HepG2 (cell line): Measurements from ENCODE around the gene GLTPD2. TPM values are rescaled to one million over a fixed set of nuclear protein-coding genes. Genes with fewer than 3 reads are reported as not detected.
A peak's percentile ranks its signal among the peaks of the same experiment; 100 is the strongest.

ENCODE experiments used
- ARID2 ChIP-seq: sonication (generic); formaldehyde crosslinking; IDR thresholded peaks from 2 replicates; pipeline ENCODE4 v1.8.1; 2022; ENCODE audit warnings: mild to moderate bottlenecking, missing genetic modification reagents, borderline replicate concordance
- ELF4 ChIP-seq: sonication (generic); formaldehyde crosslinking; IDR thresholded peaks from 2 replicates; pipeline ENCODE4 v1.5.0; 2020; ENCODE audit warnings: missing genetic modification reagents, mild to moderate bottlenecking, moderate library complexity, borderline replicate concordance
- FOSL2 ChIP-seq: sonication (generic); formaldehyde crosslinking; IDR thresholded peaks from 2 replicates; pipeline ENCODE4 v1.4.0; 2020; ENCODE audit warnings: missing genetic modification reagents
- HMGA1 ChIP-seq: sonication (generic); formaldehyde crosslinking; conservative IDR thresholded peaks from 2 replicates; pipeline ENCODE4 v1.4.0; 2020; ENCODE audit warnings: missing genetic modification reagents
- MTA1 ChIP-seq: sonication (generic); formaldehyde crosslinking; IDR thresholded peaks from 2 replicates; pipeline ENCODE4 v1.4.0; 2020; ENCODE audit warnings: missing genetic modification reagents, mild to moderate bottlenecking, borderline replicate concordance
- NBN ChIP-seq: fragments of 450-650 bp; conservative IDR thresholded peaks from 2 replicates; pipeline ENCODE4 v1.6.1; 2017
- YEATS2 ChIP-seq: sonication (generic); formaldehyde crosslinking; IDR thresholded peaks from 2 replicates; pipeline ENCODE4 v1.4.0; 2020; ENCODE audit warnings: missing genetic modification reagents, borderline replicate concordance
- ZNF234 ChIP-seq: sonication (generic); formaldehyde crosslinking; conservative IDR thresholded peaks from 2 replicates; pipeline ENCODE4 v1.5.1; 2020; ENCODE audit warnings: mild to moderate bottlenecking, missing genetic modification reagents
- ZNF251 ChIP-seq: sonication (generic); formaldehyde crosslinking; IDR thresholded peaks from 2 replicates; pipeline ENCODE4 v1.9.0; 2021; ENCODE audit warnings: mild to moderate bottlenecking, missing genetic modification reagents
- ZNF292 ChIP-seq: sonication (generic); formaldehyde crosslinking; IDR thresholded peaks from 2 replicates; pipeline ENCODE4 v1.8.1; 2022; ENCODE audit warnings: mild to moderate bottlenecking, low read depth, missing genetic modification reagents, borderline replicate concordance
- ZNF383 ChIP-seq: sonication (generic); formaldehyde crosslinking; IDR thresholded peaks from 2 replicates; pipeline ENCODE4 v1.4.0; 2020; ENCODE audit warnings: missing genetic modification reagents, mild to moderate bottlenecking, borderline replicate concordance
- ZNF460 ChIP-seq: sonication (generic); formaldehyde crosslinking; IDR thresholded peaks from 2 replicates; pipeline ENCODE4 v1.5.1; 2020; ENCODE audit warnings: missing genetic modification reagents, mild to moderate bottlenecking, borderline replicate concordance
- ZNF777 ChIP-seq: sonication (generic); formaldehyde crosslinking; IDR thresholded peaks from 2 replicates; pipeline ENCODE4 v1.4.0; 2020; ENCODE audit warnings: missing genetic modification reagents
- polyA plus RNA-seq, 8 experiments: library from polyadenylated mRNA; depleted of rRNA in 3 of 8; stranded (reverse) in 7 of 8; unstranded in 1 of 8; fragments of >200 nt; fragmentation: Illumina TruSeq in 4 of 8; extraction: Trizol in 4 of 8; gene quantifications; 2 replicates each; pipeline versions ENCODE4 v1.2.1 to v1.2.3, GENCODE V29; 2011 to 2016; ENCODE audit warnings: low read depth in 4 of 8, missing spikeins in 1 of 8, mixed read lengths in 1 of 8; ENCODE audit not compliant: insufficient read depth in 1 of 8
- total RNA-seq, 5 experiments: library from RNA; depleted of rRNA; stranded (reverse); fragments of >200 nt; fragmentation: Illumina TruSeq; extraction: Trizol; gene quantifications; 2 replicates each; pipeline ENCODE4 v1.2.3, GENCODE V29; 2016; ENCODE audit warnings: low read depth in 1 of 5
- TF ChIP-seq, protein P1 (sequence below): sonication (generic); formaldehyde crosslinking; IDR thresholded peaks from 2 replicates; pipeline ENCODE4 v1.5.0; 2020; ENCODE audit warnings: missing genetic modification reagents
- TF ChIP-seq, protein P2 (sequence below): IDR thresholded peaks from 2 replicates; pipeline ENCODE4 v1.6.1; 2016
- TF ChIP-seq, protein P3 (sequence below): sonication (generic); formaldehyde crosslinking; IDR thresholded peaks from 2 replicates; pipeline ENCODE4 v1.4.0; 2020; ENCODE audit warnings: missing genetic modification reagents
- TF ChIP-seq, protein P4 (sequence below): sonication (generic); formaldehyde crosslinking; IDR thresholded peaks from 2 replicates; pipeline ENCODE4 v1.8.1; 2023; ENCODE audit warnings: mild to moderate bottlenecking, inconsistent platforms, moderate library complexity, missing genetic modification reagents, borderline replicate concordance
- TF ChIP-seq, protein P5 (sequence below): sonication (generic); formaldehyde crosslinking; IDR thresholded peaks from 2 replicates; pipeline ENCODE4 v1.8.0; 2022; ENCODE audit warnings: missing genetic modification reagents, mild to moderate bottlenecking, inconsistent platforms, borderline replicate concordance
- TF ChIP-seq, protein P6 (sequence below): sonication (generic); formaldehyde crosslinking; IDR thresholded peaks from 2 replicates; pipeline ENCODE4 v1.5.0; 2020; ENCODE audit warnings: missing genetic modification reagents, mild to moderate bottlenecking, borderline replicate concordance
- TF ChIP-seq, protein P7 (sequence below): sonication (generic); formaldehyde crosslinking; IDR thresholded peaks from 2 replicates; pipeline ENCODE4 v1.4.0; 2020; ENCODE audit warnings: missing genetic modification reagents; ENCODE audit errors: not compliant biosample characterization

GLTPD2 gene
- total and polyA plus RNA-seq, 2 of the 13 experiments (the other 11 are each of a cell fraction or from before 2014, with no cell fraction given): 7.5 to 12.9 TPM

DNA sequence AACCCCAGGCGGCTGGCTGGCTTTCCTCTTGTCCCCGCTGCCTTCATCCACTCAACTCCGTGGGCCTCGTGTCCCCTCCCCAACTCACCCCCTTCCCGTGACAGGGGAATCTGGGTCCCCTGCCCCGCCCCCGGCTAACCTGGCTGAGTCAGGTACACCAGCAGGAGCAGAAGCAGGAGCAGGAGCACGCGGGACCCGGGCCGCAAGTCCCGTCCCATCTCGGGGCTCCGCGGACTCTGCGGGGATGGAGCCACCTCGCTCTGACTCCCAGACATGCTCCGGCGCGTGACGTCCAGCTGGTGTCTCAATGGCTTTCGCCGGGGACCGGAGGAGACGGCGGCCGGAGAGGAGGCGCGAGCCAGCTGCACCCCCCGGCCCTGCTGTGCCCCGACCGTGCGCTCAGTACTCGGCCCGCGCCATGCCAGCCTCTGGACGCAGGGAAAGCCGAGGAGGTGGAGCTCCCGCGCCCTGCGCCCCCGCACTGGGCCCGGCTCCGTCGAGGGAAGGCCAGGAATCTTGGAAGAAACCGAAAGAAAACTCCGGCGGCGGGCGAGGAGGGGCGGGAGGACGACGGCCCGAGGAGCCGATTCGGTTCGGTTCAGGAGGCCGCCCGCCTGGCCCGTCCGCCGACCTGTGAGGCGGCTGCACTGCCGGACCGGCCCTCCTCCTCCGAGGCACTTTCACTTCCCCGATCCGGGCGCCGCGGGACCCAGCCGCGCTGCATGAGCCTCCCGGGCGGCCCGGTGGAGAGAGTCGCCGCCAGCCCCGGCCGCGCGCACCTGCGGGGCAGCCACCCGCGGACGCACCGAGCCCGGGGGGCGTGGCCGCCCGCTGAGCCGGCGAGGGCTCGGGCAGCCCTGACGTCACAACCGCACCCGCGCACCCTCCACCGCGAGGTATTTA is 49.4 kb upstream of the GLTPD2 start, which contains the start of the genes CXCL16 and ZMYND15 (continued):
- TF ChIP-seq ZNF460 (CRISPR knock-in tag): no peak
- TF ChIP-seq, protein P1, sequence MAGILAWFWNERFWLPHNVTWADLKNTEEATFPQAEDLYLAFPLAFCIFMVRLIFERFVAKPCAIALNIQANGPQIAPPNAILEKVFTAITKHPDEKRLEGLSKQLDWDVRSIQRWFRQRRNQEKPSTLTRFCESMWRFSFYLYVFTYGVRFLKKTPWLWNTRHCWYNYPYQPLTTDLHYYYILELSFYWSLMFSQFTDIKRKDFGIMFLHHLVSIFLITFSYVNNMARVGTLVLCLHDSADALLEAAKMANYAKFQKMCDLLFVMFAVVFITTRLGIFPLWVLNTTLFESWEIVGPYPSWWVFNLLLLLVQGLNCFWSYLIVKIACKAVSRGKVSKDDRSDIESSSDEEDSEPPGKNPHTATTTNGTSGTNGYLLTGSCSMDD (CRISPR knock-in tag): no peak
- TF ChIP-seq, protein P2, sequence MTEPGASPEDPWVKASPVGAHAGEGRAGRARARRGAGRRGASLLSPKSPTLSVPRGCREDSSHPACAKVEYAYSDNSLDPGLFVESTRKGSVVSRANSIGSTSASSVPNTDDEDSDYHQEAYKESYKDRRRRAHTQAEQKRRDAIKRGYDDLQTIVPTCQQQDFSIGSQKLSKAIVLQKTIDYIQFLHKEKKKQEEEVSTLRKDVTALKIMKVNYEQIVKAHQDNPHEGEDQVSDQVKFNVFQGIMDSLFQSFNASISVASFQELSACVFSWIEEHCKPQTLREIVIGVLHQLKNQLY: no peak
- TF ChIP-seq HMGA1 (CRISPR knock-in tag): no peak
- TF ChIP-seq, protein P3, sequence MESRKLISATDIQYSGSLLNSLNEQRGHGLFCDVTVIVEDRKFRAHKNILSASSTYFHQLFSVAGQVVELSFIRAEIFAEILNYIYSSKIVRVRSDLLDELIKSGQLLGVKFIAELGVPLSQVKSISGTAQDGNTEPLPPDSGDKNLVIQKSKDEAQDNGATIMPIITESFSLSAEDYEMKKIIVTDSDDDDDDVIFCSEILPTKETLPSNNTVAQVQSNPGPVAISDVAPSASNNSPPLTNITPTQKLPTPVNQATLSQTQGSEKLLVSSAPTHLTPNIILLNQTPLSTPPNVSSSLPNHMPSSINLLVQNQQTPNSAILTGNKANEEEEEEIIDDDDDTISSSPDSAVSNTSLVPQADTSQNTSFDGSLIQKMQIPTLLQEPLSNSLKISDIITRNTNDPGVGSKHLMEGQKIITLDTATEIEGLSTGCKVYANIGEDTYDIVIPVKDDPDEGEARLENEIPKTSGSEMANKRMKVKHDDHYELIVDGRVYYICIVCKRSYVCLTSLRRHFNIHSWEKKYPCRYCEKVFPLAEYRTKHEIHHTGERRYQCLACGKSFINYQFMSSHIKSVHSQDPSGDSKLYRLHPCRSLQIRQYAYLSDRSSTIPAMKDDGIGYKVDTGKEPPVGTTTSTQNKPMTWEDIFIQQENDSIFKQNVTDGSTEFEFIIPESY (CRISPR knock-in tag): no peak; the same call in 1 of the 2 replicates
- TF ChIP-seq MTA1 (CRISPR knock-in tag): peak; percentile 77; the same call in 1 of the 2 replicates
- TF ChIP-seq ZNF383: peak; percentile 67; the same call in 1 of the 2 replicates
- no peak for TF ChIP-seq ZNF292 (CRISPR knock-in tag)
- TF ChIP-seq, protein P4, sequence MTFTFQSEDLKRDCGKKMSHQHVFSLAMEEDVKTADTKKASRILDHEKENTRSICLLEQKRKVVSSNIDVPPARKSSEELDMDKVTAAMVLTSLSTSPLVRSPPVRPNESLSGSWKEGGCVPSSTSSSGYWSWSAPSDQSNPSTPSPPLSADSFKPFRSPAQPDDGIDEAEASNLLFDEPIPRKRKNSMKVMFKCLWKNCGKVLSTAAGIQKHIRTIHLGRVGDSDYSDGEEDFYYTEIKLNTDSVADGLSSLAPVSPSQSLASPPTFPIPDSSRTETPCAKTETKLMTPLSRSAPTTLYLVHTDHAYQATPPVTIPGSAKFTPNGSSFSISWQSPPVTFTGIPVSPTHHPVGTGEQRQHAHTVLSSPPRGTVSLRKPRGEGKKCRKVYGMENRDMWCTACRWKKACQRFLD: no peak
- no peak for TF ChIP-seq ZNF234
- TF ChIP-seq ZNF251: 0 out of 2 replicates have a peak, but pooled peaks have one; percentile 40
- no peak for TF ChIP-seq YEATS2 (CRISPR knock-in tag)
- no peak for TF ChIP-seq ELF4
- TF ChIP-seq, protein P5, sequence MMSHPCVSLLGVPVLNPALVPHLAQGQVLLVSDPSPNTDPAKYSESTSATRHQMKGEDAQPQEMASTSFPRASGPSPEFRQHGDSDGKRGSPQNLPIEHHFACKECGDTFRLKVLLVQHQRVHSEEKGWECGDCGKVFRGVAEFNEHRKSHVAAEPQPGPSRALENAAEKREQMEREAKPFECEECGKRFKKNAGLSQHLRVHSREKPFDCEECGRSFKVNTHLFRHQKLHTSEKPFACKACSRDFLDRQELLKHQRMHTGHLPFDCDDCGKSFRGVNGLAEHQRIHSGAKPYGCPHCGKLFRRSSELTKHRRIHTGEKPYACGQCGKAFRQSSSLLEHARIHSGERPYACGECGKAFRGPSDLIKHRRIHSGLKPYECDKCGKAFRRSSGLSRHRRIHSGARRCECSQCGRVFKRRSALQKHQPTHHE (CRISPR knock-in tag): no peak
- no peak for TF ChIP-seq NBN
- TF ChIP-seq ZNF777 (CRISPR knock-in tag): peak; percentile 83
- TF ChIP-seq, protein P6, sequence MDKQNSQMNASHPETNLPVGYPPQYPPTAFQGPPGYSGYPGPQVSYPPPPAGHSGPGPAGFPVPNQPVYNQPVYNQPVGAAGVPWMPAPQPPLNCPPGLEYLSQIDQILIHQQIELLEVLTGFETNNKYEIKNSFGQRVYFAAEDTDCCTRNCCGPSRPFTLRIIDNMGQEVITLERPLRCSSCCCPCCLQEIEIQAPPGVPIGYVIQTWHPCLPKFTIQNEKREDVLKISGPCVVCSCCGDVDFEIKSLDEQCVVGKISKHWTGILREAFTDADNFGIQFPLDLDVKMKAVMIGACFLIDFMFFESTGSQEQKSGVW: no peak
- no peak; the same call in 1 of the 2 replicates for TF ChIP-seq FOSL2 (CRISPR knock-in tag)
- TF ChIP-seq, protein P7, sequence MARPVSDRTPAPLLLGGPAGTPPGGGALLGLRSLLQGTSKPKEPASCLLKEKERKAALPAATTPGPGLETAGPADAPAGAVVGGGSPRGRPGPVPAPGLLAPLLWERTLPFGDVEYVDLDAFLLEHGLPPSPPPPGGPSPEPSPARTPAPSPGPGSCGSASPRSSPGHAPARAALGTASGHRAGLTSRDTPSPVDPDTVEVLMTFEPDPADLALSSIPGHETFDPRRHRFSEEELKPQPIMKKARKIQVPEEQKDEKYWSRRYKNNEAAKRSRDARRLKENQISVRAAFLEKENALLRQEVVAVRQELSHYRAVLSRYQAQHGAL (CRISPR knock-in tag): no peak
- TF ChIP-seq ARID2 (CRISPR knock-in tag): peak; percentile 60; the same call in 1 of the 2 replicates
